GM12873 (cell line): Measurements from ENCODE around the gene TERC.

Experiments
- CTCF ChIP-seq: IDR thresholded peaks from 2 replicates; pipeline ENCODE4 v1.5.1; 2012; ENCODE audit warnings: low read depth, mild to moderate bottlenecking, moderate library complexity, low read length, control low read depth; ENCODE audit not compliant: insufficient read depth; ENCODE audit errors: missing control alignments

TERC gene

GRCh38 chr3:169764882-169765612 lies at the start of gene TERC:
Gene TERC (minus strand): TSS chr3:169765060.
- TF ChIP-seq CTCF, result no peak

- peak; percentile 81 for TF ChIP-seq CTCF
These were observed 49.1 kb upstream of the TERC start for GRCh38 chr3:169813757-169814517.

GRCh38 chr3:169813278-169813677 lies 48.4 kb upstream of the TERC start:
- TF ChIP-seq CTCF, result no peak

GRCh38 chr3:169812332-169813235 lies 47.7 kb upstream of the TERC start, which contains the start of the genes LRRC34 and LRRIQ4:
Gene LRRC34 (minus strand): TSS chr3:169812904. CDS start chr3:169812548, 356 bp downstream.
Gene LRRIQ4 (plus strand): TSS chr3:169812870. CDS start chr3:169821922, 9,052 bp downstream.
- no peak for TF ChIP-seq CTCF

- TF ChIP-seq CTCF, result no peak
These were observed 46.9 kb upstream of the TERC start for GRCh38 chr3:169811631-169812331.

GRCh38 chr3:169809230-169809795 lies 44.5 kb upstream of the TERC start:
- TF ChIP-seq CTCF, result no peak
